Stimulated activated CD4-positive, alpha-beta T cell treated with anti-CD3 and anti-CD28 coated beads, Interleukin-12 subunit alpha, Interleukin-12 subunit beta, amount 100 ng/mL, for 48 hours (primary cell): ENCODE measurements around the gene PLPPR3.

Experiments used
- DNase-seq, 3 donors: peaks; one replicate each; pipeline ENCODE4 v3.0.0-alpha.2; 2020; ENCODE audit warnings: low read depth in 2 of 3, low spot score in 1 of 3

Gene PLPPR3

DNA sequence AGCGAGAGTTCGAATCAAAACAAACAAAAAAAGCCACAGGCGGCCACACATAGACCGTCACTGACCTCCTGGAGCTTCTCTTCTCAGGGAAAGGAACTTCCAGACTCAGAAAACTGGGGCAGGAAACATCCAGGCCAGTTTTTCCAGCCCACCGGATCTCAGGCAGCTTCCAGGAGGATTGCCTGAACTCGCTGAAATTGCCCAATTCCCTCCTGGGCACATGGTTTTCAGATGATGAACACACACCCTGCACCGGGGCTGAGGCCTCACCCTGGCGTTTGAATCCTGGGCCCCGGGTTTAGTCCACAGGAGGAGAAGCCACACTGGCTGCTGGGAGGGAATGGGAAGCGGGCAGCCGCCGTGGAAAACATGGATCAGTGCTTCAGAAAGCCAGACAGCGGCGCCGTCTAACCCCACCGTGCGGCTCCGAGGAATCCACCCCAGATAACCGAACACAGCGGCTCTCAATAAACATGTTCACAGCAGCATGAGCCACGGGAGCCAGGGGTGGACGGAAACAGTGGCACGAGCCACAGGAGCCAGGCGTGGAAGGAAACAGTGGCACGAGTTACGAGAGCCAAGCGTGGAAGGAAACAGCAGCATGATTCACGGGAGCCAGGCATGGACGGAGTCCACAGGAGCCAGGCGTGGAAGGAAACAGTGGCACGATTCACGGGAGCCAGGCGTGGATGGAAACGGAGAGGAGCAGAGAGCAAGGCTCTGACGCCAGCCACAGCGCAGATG lies 42.7 kb downstream of the PLPPR3 start:
- DNase-seq: no peak

GRCh38 chr19:776549-776948 lies 45.2 kb downstream of the PLPPR3 start:
- DNase-seq: no peak

DNA sequence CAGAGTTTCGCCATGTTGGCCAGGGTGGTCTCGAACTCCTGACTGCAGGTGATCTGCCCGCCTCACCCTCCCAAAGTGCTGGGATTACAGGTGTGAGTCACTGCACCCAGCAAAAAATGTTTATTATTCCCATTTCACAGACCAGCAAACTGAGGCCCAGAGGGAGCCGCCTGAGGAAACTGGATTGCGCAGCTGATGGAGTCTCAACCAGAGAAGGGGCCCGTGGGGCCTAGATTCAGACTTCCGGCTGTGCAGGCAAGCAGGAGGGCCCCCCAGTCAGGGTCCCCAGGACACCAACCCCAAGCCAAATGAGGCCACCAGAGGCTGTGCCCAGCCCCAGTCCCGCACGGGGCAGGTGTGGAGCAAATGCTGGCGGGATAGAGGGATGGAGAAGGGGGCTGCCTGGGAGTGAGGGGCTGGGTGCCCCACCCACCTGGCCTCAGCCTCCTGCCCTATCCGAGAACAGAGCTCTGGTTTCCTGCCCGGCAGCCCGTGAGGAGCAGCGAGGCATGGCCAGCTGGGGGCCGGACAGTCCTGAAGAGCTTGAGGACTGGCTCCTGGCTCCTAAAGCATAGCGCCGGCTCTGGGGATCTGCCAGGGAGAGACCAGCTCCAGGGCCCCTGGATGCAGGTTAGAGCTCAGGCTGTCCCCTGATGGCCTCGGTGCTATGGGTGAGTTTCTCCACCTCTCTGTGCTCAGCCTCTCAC lies 48.9 kb downstream of the PLPPR3 start:
- no peak for DNase-seq

GRCh38 chr19:772063-772462 lies 49.7 kb downstream of the PLPPR3 start:
- DNase-seq: no peak

GRCh38 chr19:771332-771785 lies 50.4 kb downstream of the PLPPR3 start:
- peak; percentile 12 to 29 (median 16) for DNase-seq

DNA sequence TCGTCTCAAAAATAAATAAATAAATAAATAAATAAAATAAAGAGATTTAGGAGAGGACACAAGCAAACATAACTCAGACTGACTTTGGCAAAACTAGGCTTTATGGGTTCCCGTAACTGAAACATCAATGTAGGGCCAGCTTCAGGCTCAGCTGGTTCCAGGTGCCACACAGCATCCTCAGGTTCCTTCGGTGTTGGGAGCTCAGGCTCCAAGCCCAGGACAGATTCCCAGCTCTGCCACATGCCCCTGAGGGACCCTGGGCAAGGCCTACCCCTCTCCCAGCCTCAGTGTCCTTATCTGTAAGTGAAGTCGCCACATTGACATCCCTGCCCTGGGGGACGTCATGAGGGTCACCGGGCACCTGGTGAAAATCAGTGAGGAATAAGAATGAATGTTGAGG lies 52.1 kb downstream of the PLPPR3 start:
- no peak for DNase-seq

DNA sequence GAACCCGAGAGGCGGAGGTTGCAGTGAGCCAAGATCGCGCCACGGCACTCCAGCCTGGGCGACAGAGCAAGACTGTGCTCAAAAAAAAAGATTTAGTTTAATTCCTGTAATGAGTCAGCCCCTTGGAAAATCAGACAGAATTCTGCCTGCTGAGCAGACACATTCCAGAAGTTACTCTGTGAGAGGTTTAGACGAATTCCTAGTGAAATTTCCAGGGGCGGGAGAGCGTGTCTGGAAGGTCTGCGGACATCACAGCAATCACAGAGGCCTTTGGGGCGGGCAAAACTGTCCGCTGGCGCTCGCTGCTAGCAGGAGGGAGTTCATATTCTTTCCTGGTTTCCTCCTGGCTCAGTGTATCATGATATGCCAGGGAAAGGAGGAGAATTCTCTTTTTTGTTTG lies 53.3 kb downstream of the PLPPR3 start:
- no peak for DNase-seq

- no peak for DNase-seq
These were observed 56.5 kb downstream of the PLPPR3 start for GRCh38 chr19:765179-765738.

- DNase-seq: no peak
These were observed 57.5 kb downstream of the PLPPR3 start for GRCh38 chr19:764301-764700.

- no peak for DNase-seq
These were observed 57.9 kb downstream of the PLPPR3 start for GRCh38 chr19:763869-764268.

GRCh38 chr19:763181-763580 lies 58.6 kb downstream of the PLPPR3 start:
- DNase-seq: no peak
